SK-N-SH treated with all-trans-retinoic acid at 6 μM for 48 hours (cell line): ENCODE data around the gene PCDHGA1.

Experiments
- ATAC-seq: fragments of 200-7000 bp; cut with Tn5 transposase; 3 replicates; pipeline ENCODE4 v1.9.1; 2020; ENCODE audit warnings: mild to moderate bottlenecking, moderate library complexity
- ARNTL ChIP-seq: fragments of 450-650 bp; formaldehyde crosslinking; IDR thresholded peaks from 2 replicates; pipeline ENCODE4 v1.5.0; 2020; ENCODE audit warnings: low read depth, mild to moderate bottlenecking, moderate library complexity, borderline replicate concordance
- BACH2 ChIP-seq: fragments of 250-450 bp; sonication (Bioruptor Pico); IDR thresholded peaks from 2 replicates; pipeline ENCODE4 v1.9.0; 2021; ENCODE audit warnings: mild to moderate bottlenecking, borderline replicate concordance
- CREB5 ChIP-seq: fragments of 250-450 bp; sonication (Bioruptor Pico); IDR thresholded peaks from 2 replicates; pipeline ENCODE4 v1.5.1; 2020; ENCODE audit warnings: low read depth, mild to moderate bottlenecking, moderate library complexity
- CSDC2 ChIP-seq: fragments of 250-450 bp; sonication (Bioruptor Pico); IDR thresholded peaks from 2 replicates; pipeline ENCODE4 v1.5.0; 2020; ENCODE audit warnings: mild to moderate bottlenecking, moderate library complexity
- ESRRG ChIP-seq: fragments of 250-450 bp; sonication (Bioruptor Pico); IDR thresholded peaks from 2 replicates; pipeline ENCODE4 v1.6.1; 2021; ENCODE audit warnings: mild to moderate bottlenecking
- GLIS3 ChIP-seq: fragments of 250-450 bp; sonication (Bioruptor Pico); IDR thresholded peaks from 2 replicates; pipeline ENCODE4 v1.5.0; 2020; ENCODE audit warnings: mild to moderate bottlenecking, moderate library complexity
- ISL1 ChIP-seq: fragments of 250-450 bp; sonication (Bioruptor Pico); IDR thresholded peaks from 2 replicates; pipeline ENCODE4 v2.1.2; 2022; ENCODE audit warnings: mild to moderate bottlenecking, moderate library complexity
- OSR1 ChIP-seq: fragments of 250-450 bp; sonication (Bioruptor Pico); IDR thresholded peaks from 2 replicates; pipeline ENCODE4 v1.8.0; 2022; ENCODE audit warnings: moderate library complexity, mild to moderate bottlenecking, inconsistent platforms
- PPARA ChIP-seq: fragments of 250-450 bp; sonication (Bioruptor Pico); IDR thresholded peaks from 2 replicates; pipeline ENCODE4 v1.5.0; 2020; ENCODE audit warnings: mild to moderate bottlenecking, borderline replicate concordance
- RARB ChIP-seq: fragments of 250-450 bp; sonication (Bioruptor Pico); IDR thresholded peaks from 2 replicates; pipeline ENCODE4 v1.8.0; 2021; ENCODE audit warnings: mild to moderate bottlenecking, moderate library complexity
- SNAI2 ChIP-seq: fragments of 250-450 bp; sonication (Bioruptor Pico); IDR thresholded peaks from 2 replicates; pipeline ENCODE4 v1.5.0; 2020; ENCODE audit warnings: mild to moderate bottlenecking, moderate library complexity
- TCF4 ChIP-seq: fragments of 250-450 bp; sonication (Bioruptor Pico); IDR thresholded peaks from 2 replicates; pipeline ENCODE4 v1.8.0; 2021; ENCODE audit warnings: mild to moderate bottlenecking, moderate library complexity, borderline replicate concordance
- TOX ChIP-seq: fragments of 250-450 bp; sonication (Bioruptor Pico); IDR thresholded peaks from 2 replicates; pipeline ENCODE4 v1.8.0; 2021; ENCODE audit warnings: mild to moderate bottlenecking, moderate library complexity, borderline replicate concordance
- TSHZ2 ChIP-seq: fragments of 250-450 bp; sonication (Bioruptor Pico); IDR thresholded peaks from 2 replicates; pipeline ENCODE4 v1.5.0; 2020; ENCODE audit warnings: mild to moderate bottlenecking, moderate library complexity
- ZC3H10 ChIP-seq: fragments of 250-450 bp; sonication (Bioruptor Pico); IDR thresholded peaks from 2 replicates; pipeline ENCODE4 v1.5.1; 2021; ENCODE audit warnings: mild to moderate bottlenecking, moderate library complexity
- ZFP3 ChIP-seq: fragments of 250-450 bp; sonication (Bioruptor Pico); IDR thresholded peaks from 2 replicates; pipeline ENCODE4 v1.5.0; 2020; ENCODE audit warnings: mild to moderate bottlenecking, moderate library complexity
- ZFP30 ChIP-seq: fragments of 450-650 bp; formaldehyde crosslinking; IDR thresholded peaks from 2 replicates; pipeline ENCODE4 v1.5.0; 2022; ENCODE audit warnings: mild to moderate bottlenecking, moderate library complexity
- ZNF565 ChIP-seq: fragments of 450-650 bp; formaldehyde crosslinking; conservative IDR thresholded peaks from 2 replicates; pipeline ENCODE4 v1.5.0; 2020; ENCODE audit warnings: low read depth, mild to moderate bottlenecking, moderate library complexity
- ZNF70 ChIP-seq: fragments of 450-650 bp; formaldehyde crosslinking; IDR thresholded peaks from 2 replicates; pipeline ENCODE4 v1.5.0; 2020; ENCODE audit warnings: mild to moderate bottlenecking, moderate library complexity
- ZNF8 ChIP-seq: fragments of 450-650 bp; formaldehyde crosslinking; IDR thresholded peaks from 2 replicates; pipeline ENCODE4 v1.5.0; 2020; ENCODE audit warnings: mild to moderate bottlenecking, moderate library complexity
- TF ChIP-seq, protein P1 (sequence below): fragments of 250-450 bp; sonication (Bioruptor Pico); IDR thresholded peaks from 2 replicates; pipeline ENCODE4 v1.8.0; 2021; ENCODE audit warnings: low read depth, mild to moderate bottlenecking, moderate library complexity, borderline replicate concordance
- TF ChIP-seq, protein P2 (sequence below): fragments of 250-450 bp; sonication (Bioruptor Pico); IDR thresholded peaks from 2 replicates; pipeline ENCODE4 v1.8.0; 2020; ENCODE audit warnings: mild to moderate bottlenecking, moderate library complexity, borderline replicate concordance
- TF ChIP-seq, protein P3 (sequence below): fragments of 250-450 bp; sonication (Bioruptor Pico); IDR thresholded peaks from 2 replicates; pipeline ENCODE4 v1.5.1; 2021; ENCODE audit warnings: mild to moderate bottlenecking, moderate library complexity

Gene PCDHGA1

DNA sequence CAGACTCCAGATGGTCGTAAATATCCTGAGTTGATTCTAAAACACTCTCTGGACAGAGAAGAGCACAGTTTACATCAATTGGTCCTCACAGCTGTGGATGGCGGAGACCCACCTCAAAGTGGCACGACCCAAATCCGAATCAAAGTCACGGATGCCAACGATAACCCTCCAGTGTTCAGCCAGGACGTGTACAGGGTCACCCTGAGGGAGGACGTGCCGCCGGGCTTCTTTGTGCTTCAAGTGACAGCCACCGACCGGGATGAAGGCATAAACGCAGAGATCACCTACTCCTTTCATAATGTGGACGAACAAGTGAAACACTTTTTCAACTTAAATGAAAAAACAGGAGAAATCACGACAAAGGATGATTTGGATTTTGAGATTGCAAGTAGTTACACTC, 30.4 kb downstream of the PCDHGA1 start:
- TF ChIP-seq OSR1 (CRISPR knock-in tag): no peak
- TF ChIP-seq BACH2: no peak
- ATAC-seq: no peak

DNA sequence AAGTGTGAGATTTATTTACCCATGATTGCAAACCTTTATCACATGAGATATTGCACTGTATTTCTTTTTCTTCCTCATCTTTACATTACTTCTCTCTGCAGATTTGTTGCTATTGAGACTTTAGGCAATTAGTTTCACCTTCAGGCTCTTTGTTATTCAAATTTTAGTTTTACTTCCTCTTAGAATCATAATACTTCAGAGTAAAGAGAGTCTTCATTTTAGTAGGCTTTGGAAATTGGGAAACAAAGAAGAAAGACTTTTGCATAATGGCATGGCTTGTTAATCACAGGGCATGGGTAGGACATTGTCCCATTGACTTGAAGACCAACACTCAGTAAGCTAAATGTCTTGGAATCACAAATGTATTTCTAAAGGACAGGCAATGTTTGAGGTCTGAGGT, 32.4 kb downstream of the PCDHGA1 start:
- ATAC-seq: no peak
- TF ChIP-seq, protein P1, sequence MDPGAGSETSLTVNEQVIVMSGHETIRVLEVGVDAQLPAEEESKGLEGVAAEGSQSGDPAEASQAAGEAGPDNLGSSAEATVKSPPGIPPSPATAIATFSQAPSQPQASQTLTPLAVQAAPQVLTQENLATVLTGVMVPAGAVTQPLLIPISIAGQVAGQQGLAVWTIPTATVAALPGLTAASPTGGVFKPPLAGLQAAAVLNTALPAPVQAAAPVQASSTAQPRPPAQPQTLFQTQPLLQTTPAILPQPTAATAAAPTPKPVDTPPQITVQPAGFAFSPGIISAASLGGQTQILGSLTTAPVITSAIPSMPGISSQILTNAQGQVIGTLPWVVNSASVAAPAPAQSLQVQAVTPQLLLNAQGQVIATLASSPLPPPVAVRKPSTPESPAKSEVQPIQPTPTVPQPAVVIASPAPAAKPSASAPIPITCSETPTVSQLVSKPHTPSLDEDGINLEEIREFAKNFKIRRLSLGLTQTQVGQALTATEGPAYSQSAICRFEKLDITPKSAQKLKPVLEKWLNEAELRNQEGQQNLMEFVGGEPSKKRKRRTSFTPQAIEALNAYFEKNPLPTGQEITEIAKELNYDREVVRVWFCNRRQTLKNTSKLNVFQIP (CRISPR knock-in tag): no peak
- TF ChIP-seq CREB5 (no peak), ESRRG (CRISPR knock-in tag) (no peak), ZNF565 (no peak), CSDC2 (CRISPR knock-in tag) (no peak), ZNF70 (CRISPR knock-in tag) (no peak), PPARA (CRISPR knock-in tag) (no peak), ZFP30 (CRISPR knock-in tag) (no peak), SNAI2 (CRISPR knock-in tag) (no peak), TSHZ2 (CRISPR knock-in tag) (no peak), TOX (CRISPR knock-in tag) (no peak), ISL1 (CRISPR knock-in tag) (no peak), ZNF8 (no peak), ZFP3 (CRISPR knock-in tag) (no peak), ARNTL (CRISPR knock-in tag) (no peak), ZC3H10 (no peak), BACH2 (no peak), TCF4 (CRISPR knock-in tag) (no peak)
- TF ChIP-seq, protein P2, sequence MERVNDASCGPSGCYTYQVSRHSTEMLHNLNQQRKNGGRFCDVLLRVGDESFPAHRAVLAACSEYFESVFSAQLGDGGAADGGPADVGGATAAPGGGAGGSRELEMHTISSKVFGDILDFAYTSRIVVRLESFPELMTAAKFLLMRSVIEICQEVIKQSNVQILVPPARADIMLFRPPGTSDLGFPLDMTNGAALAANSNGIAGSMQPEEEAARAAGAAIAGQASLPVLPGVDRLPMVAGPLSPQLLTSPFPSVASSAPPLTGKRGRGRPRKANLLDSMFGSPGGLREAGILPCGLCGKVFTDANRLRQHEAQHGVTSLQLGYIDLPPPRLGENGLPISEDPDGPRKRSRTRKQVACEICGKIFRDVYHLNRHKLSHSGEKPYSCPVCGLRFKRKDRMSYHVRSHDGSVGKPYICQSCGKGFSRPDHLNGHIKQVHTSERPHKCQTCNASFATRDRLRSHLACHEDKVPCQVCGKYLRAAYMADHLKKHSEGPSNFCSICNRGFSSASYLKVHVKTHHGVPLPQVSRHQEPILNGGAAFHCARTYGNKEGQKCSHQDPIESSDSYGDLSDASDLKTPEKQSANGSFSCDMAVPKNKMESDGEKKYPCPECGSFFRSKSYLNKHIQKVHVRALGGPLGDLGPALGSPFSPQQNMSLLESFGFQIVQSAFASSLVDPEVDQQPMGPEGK: no peak
- TF ChIP-seq, protein P3, sequence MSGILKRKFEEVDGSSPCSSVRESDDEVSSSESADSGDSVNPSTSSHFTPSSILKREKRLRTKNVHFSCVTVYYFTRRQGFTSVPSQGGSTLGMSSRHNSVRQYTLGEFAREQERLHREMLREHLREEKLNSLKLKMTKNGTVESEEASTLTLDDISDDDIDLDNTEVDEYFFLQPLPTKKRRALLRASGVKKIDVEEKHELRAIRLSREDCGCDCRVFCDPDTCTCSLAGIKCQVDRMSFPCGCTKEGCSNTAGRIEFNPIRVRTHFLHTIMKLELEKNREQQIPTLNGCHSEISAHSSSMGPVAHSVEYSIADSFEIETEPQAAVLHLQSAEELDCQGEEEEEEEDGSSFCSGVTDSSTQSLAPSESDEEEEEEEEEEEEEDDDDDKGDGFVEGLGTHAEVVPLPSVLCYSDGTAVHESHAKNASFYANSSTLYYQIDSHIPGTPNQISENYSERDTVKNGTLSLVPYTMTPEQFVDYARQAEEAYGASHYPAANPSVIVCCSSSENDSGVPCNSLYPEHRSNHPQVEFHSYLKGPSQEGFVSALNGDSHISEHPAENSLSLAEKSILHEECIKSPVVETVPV (CRISPR knock-in tag): no peak

DNA sequence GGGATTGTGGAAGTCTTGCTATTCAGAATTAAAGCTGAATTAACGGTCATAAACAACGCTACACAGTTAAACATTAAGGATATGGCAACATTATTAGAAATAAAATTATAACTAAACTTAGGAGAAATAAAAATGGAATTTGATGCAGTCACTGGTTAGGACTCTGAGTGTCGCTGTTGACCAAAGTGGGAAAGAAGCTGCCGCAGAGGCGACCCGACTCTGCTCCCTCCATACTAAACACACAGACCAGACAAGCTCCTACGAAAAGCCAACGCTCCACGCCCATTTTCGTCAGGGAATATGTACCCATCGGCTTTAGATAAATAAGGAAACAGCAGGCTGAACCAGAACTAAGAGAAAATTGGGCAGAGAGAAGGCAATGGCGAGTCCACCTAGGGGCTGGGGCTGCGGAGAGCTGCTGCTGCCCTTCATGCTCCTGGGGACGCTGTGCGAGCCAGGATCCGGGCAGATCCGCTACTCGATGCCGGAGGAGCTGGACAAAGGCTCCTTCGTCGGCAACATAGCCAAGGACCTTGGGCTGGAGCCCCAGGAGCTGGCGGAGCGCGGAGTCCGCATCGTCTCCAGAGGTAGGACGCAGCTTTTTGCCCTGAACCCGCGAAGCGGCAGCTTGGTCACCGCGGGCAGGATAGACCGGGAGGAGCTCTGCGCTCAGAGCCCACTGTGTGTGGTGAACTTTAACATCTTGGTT, 33.8 kb downstream of the PCDHGA1 start, which contains the start of gene PCDHGA5:
Gene PCDHGA5 (plus strand): TSS at position 211 of the 709 bp plus-strand sequence. CDS start 169 bp downstream, at position 380.
- no peak for ATAC-seq
- TF ChIP-seq PPARA (CRISPR knock-in tag) (no peak), ZNF8 (no peak), GLIS3 (CRISPR knock-in tag) (no peak), ESRRG (CRISPR knock-in tag) (no peak), RARB (CRISPR knock-in tag) (no peak), TOX (CRISPR knock-in tag) (no peak), TCF4 (CRISPR knock-in tag) (no peak), ZFP3 (CRISPR knock-in tag) (no peak), ZNF565 (no peak), ISL1 (CRISPR knock-in tag) (no peak), ZC3H10 (no peak), OSR1 (CRISPR knock-in tag) (no peak), ZNF70 (CRISPR knock-in tag) (no peak), ZFP30 (CRISPR knock-in tag) (no peak)
- TF ChIP-seq, protein P2: no peak
- TF ChIP-seq, protein P3 (CRISPR knock-in tag): no peak
- TF ChIP-seq, protein P1 (CRISPR knock-in tag): no peak
